Measurements from ENCODE around the gene NUPR1.

DNA sequence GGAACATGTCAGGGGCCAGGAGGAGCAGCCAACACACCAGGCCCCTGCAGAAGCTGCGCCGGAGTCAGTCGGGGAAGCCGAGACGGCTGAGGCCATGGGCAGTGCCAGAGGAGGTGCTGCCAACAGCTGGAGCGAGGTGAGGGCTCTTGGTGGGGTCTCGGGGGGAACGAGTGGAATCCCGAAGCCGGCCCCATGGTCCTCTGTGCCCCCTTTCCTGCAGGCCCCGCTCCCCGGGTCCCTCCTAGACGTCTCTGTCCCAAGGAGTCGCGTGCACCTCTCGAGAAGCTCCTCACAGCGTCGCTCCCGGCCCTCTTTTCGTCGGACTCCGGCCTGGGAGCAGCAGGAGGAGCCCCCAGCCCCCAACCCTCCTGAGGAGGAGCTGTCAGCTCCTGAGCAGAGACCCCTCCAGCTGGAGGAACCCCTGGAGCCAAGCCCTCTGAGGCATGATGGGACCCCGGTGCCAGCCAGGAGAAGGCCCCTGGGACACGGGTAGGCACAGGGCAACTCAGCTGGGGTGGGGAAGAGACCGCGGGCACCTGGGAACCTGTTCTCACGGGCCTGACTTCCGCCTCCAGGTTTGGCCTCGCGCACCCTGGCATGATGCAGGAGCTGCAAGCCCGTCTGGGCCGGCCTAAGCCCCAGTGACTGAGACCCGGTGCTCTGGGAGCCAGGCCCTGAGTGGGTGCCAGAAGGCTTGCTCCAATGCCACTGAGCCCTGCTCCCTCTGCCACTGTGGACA lies 40.7 kb downstream of the NUPR1 start:
- TF ChIP-seq, protein P1, sequence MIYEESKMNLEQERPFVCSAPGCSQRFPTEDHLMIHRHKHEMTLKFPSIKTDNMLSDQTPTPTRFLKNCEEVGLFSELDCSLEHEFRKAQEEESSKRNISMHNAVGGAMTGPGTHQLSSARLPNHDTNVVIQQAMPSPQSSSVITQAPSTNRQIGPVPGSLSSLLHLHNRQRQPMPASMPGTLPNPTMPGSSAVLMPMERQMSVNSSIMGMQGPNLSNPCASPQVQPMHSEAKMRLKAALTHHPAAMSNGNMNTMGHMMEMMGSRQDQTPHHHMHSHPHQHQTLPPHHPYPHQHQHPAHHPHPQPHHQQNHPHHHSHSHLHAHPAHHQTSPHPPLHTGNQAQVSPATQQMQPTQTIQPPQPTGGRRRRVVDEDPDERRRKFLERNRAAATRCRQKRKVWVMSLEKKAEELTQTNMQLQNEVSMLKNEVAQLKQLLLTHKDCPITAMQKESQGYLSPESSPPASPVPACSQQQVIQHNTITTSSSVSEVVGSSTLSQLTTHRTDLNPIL (CRISPR knock-in tag; IDR thresholded peaks at IDR 0.05; ENCODE audit: low read depth): no peak
- TF ChIP-seq RARB (CRISPR knock-in tag; IDR thresholded peaks at IDR 0.05): no peak
- no peak for TF ChIP-seq GLIS3 (CRISPR knock-in tag; IDR thresholded peaks at IDR 0.05)
- no peak for TF ChIP-seq ESRRG (CRISPR knock-in tag; IDR thresholded peaks at IDR 0.05)
- TF ChIP-seq, protein P2, sequence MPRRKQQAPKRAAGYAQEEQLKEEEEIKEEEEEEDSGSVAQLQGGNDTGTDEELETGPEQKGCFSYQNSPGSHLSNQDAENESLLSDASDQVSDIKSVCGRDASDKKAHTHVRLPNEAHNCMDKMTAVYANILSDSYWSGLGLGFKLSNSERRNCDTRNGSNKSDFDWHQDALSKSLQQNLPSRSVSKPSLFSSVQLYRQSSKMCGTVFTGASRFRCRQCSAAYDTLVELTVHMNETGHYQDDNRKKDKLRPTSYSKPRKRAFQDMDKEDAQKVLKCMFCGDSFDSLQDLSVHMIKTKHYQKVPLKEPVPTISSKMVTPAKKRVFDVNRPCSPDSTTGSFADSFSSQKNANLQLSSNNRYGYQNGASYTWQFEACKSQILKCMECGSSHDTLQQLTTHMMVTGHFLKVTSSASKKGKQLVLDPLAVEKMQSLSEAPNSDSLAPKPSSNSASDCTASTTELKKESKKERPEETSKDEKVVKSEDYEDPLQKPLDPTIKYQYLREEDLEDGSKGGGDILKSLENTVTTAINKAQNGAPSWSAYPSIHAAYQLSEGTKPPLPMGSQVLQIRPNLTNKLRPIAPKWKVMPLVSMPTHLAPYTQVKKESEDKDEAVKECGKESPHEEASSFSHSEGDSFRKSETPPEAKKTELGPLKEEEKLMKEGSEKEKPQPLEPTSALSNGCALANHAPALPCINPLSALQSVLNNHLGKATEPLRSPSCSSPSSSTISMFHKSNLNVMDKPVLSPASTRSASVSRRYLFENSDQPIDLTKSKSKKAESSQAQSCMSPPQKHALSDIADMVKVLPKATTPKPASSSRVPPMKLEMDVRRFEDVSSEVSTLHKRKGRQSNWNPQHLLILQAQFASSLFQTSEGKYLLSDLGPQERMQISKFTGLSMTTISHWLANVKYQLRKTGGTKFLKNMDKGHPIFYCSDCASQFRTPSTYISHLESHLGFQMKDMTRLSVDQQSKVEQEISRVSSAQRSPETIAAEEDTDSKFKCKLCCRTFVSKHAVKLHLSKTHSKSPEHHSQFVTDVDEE (CRISPR knock-in tag; IDR thresholded peaks at IDR 0.05): no peak
- TF ChIP-seq TCF4 (CRISPR knock-in tag; IDR thresholded peaks at IDR 0.05; ENCODE audit: borderline replicate concordance): no peak
- TF ChIP-seq ZFP30 (CRISPR knock-in tag; IDR thresholded peaks at IDR 0.05): no peak

All from SK-N-SH treated with all-trans-retinoic acid at 6 μM for 48 hours (cell line).